KMS-11 (cell line): ENCODE measurements around the gene MFSD11.
"Not testable (repeated sequence)": the region's sequence is repeated elsewhere in the genome, so short reads cannot be mapped to it uniquely, and the experiment has no call there.

Experiments used
- H2AFZ ChIP-seq: fragments of 200-600 bp; sonication (generic); 2 replicates; pipeline ENCODE4 v1.6.1; 2016; ENCODE audit warnings: antibody characterized with exemption, mixed run types, low read depth
- H3K27ac ChIP-seq: fragments of 200-600 bp; sonication (generic); 2 replicates; pipeline ENCODE4 v1.6.1; 2016; ENCODE audit warnings: mild to moderate bottlenecking, mixed run types
- H3K27me3 ChIP-seq: fragments of 200-600 bp; sonication (generic); 2 replicates; pipeline ENCODE4 v1.6.1; 2017; ENCODE audit warnings: mild to moderate bottlenecking, low read depth, mixed run types, moderate library complexity; ENCODE audit not compliant: insufficient read depth
- H3K36me3 ChIP-seq: fragments of 200-600 bp; sonication (generic); 2 replicates; pipeline ENCODE4 v1.6.1; 2017; ENCODE audit warnings: mild to moderate bottlenecking, mixed run types; ENCODE audit not compliant: insufficient read depth
- H3K4me1 ChIP-seq: fragments of 200-600 bp; sonication (generic); 2 replicates; pipeline ENCODE4 v1.6.1; 2016; ENCODE audit warnings: mild to moderate bottlenecking, low read depth, mixed run types; ENCODE audit not compliant: poor library complexity, severe bottlenecking
- H3K4me2 ChIP-seq: fragments of 200-600 bp; sonication (generic); 2 replicates; pipeline ENCODE4 v1.7.0; 2016; ENCODE audit warnings: mild to moderate bottlenecking, mixed run types
- H3K4me3 ChIP-seq: fragments of 200-600 bp; sonication (generic); IDR thresholded peaks from 2 replicates; pipeline ENCODE4 v1.6.1; 2017; ENCODE audit warnings: low read depth, low read length, mixed read lengths; ENCODE audit not compliant: insufficient read depth
- H3K79me2 ChIP-seq: fragments of 200-600 bp; sonication (generic); 2 replicates; pipeline ENCODE4 v1.6.1; 2016; ENCODE audit warnings: low read depth, mixed run types; ENCODE audit not compliant: insufficient read depth
- H3K9ac ChIP-seq: fragments of 200-600 bp; sonication (generic); 2 replicates; pipeline ENCODE4 v1.6.1; 2016; ENCODE audit warnings: mild to moderate bottlenecking, mixed run types
- H4K20me1 ChIP-seq: fragments of 200-600 bp; sonication (generic); 2 replicates; pipeline ENCODE4 v1.6.1; 2016; ENCODE audit warnings: mild to moderate bottlenecking, mixed run types; ENCODE audit not compliant: insufficient read depth
- CTCF ChIP-seq: fragments of 200-600 bp; sonication (generic); conservative IDR thresholded peaks from 2 replicates; pipeline ENCODE4 v1.6.1; 2017; ENCODE audit warnings: low read depth, mild to moderate bottlenecking, antibody characterized with exemption, low read length, moderate library complexity, mixed read lengths

MFSD11 gene

DNA sequence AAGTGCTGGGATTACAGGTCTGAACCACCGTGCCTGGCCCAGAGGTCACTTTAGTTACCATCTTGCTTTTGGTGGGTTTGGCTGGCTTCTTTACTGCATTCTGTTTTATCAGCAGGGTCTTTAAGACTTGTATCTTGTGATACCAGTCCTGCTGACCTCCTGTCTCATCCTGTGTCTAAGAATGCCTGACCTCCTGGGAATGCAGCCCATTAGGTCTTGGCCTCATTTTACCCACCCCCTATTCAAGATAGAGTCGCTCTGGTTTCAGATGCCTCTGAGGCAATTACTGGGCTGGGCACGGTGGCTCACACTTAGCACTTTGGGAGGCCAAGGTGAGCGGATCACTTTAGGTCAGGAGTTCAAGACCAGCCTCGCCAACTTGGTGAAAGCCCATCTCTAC lies 63.8 kb downstream of the MFSD11 start:
- H3K79me2 ChIP-seq, result no peaks in the 10 kb centered on the region
- no peak overlapping the region for H3K4me3 ChIP-seq
- H3K4me2 ChIP-seq, result no peak overlapping the region
- no peak overlapping the region for H2AFZ ChIP-seq
- no peaks in the 10 kb centered on the region for H3K36me3 ChIP-seq
- H3K27me3 ChIP-seq, result no peaks in the 10 kb centered on the region
- H3K27ac ChIP-seq, result no peak overlapping the region
- H3K9ac ChIP-seq, result no peak overlapping the region
- TF ChIP-seq CTCF, result no peak
- H3K4me1 ChIP-seq, result no peaks in the 10 kb centered on the region
- H4K20me1 ChIP-seq, result no peaks in the 10 kb centered on the region

DNA sequence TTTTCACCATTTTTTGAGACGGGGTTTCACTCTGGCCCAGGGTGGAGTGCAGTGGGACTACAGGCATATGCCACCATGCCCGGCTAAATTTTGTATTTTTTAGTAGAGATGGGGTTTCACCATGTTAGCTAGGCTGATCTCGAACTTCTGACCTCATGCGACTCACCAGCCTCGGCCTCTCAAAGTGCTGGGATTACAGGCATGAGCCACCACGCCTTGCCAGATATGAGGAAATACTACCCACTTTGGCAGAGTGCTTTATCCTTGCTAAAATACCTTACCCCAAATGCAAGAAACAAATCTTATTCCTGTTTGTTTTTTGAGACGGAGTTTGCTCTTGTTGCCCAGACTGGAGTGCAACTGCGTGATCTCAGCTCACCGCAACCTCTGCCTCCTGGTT lies 67.4 kb downstream of the MFSD11 start:
- Histone ChIP-seq H3K4me1 (no peaks in the 10 kb centered on the region), H3K9ac (no peak overlapping the region), H3K4me2 (no peak overlapping the region), H2AFZ (no peak overlapping the region), H3K27me3 (no peaks in the 10 kb centered on the region), H4K20me1 (no peaks in the 10 kb centered on the region), H3K27ac (no peak overlapping the region), H3K79me2 (no peaks in the 10 kb centered on the region), H3K36me3 (no peaks in the 10 kb centered on the region), H3K4me3 (no peak overlapping the region)
- no peak for TF ChIP-seq CTCF

DNA sequence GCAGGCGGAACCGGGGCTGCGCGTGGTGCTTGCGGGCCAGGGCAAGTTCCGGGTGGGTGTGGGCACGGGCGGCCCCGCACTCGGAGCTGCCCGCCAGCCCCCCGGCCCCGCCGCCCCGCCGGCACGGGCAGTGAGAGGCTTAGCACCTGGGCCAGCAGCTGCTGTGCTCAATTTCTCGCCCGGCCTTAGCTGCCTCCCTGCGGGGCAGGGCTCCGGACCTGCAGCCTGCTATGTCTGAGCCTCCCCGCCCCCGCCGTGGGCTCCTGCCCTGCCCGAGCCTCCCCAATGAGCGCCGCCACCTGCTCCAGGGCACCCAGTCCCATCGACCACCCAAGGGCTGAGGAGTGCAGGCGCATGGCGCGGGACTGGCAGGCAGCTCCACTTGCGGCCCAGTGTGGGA lies 68.2 kb downstream of the MFSD11 start:
- H3K4me1 ChIP-seq, H3K9ac ChIP-seq, H3K79me2 ChIP-seq, H2AFZ ChIP-seq, H3K27me3 ChIP-seq, H3K4me3 ChIP-seq, H3K4me2 ChIP-seq, H3K36me3 ChIP-seq, H3K27ac ChIP-seq, H4K20me1 ChIP-seq: not testable (repeated sequence)

DNA sequence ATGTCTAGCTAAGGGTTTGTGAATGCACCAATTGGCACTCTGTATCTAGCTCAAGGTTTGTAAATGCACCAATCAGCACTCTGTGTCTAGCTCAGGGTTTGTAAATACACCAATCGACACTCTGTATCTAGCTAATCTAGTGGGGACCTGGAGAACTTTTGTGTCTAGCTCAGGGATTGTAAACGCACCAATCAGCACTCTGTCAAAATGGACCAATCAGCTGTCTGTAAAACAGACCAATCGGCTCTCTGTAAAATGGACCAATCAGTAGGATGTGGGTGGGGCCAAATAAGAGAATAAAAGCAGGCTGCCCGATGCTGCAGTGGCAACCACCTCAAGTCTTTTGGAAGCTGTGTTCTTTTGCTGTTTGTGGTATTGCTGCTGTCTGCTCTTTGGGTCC lies 68.8 kb downstream of the MFSD11 start:
- not testable (repeated sequence) for H3K4me2 ChIP-seq, H2AFZ ChIP-seq, H3K4me3 ChIP-seq, H3K27ac ChIP-seq, H4K20me1 ChIP-seq, H3K27me3 ChIP-seq, H3K79me2 ChIP-seq, H3K9ac ChIP-seq, H3K4me1 ChIP-seq, H3K36me3 ChIP-seq

DNA sequence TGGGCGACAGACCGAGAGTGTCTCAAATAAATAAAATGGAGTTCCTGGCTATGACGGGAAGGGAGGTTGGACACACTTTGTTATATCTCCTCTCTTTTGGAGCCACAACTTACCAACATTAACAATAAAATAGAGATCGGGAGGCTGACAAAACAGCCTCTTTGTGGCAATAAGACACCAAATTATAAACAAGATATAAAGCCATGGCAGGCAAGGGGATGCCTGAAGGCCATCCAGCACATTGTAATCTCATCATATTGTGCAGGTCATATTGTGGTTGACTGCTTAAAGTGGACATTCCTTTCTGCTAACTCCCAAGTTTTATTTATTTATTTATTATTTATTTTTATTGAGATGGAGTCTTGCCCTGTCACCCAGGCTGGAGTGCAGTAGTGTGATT lies 70.4 kb downstream of the MFSD11 start:
- no peak overlapping the region for H3K4me3 ChIP-seq
- H3K27me3 ChIP-seq, result no peaks in the 10 kb centered on the region
- no peaks in the 10 kb centered on the region for H3K36me3 ChIP-seq
- TF ChIP-seq CTCF, result no peak
- H3K79me2 ChIP-seq, result no peaks in the 10 kb centered on the region
- no peaks in the 10 kb centered on the region for H4K20me1 ChIP-seq
- H3K9ac ChIP-seq, result no peak overlapping the region
- no peaks in the 10 kb centered on the region for H3K4me1 ChIP-seq
- no peak overlapping the region for H3K27ac ChIP-seq
- no peak overlapping the region for H3K4me2 ChIP-seq
- H2AFZ ChIP-seq, result no peak overlapping the region
